Effector memory CD4-positive, alpha-beta T cell (primary cell): ENCODE data around the gene FRY.

Experiments
- DNase-seq, 3 donors: peaks; one replicate each; pipeline ENCODE4 v3.0.0-alpha.2; 2020
- H3K27ac ChIP-seq: 2 replicates; pipeline ENCODE4 v1.7.0; 2013; ENCODE audit warnings: mild to moderate bottlenecking, low read length, moderate library complexity; ENCODE audit not compliant: insufficient read depth, poor library complexity, severe bottlenecking
- H3K27me3 ChIP-seq: replicated peaks from 2 replicates; pipeline ENCODE4 v1.7.0; 2013; ENCODE audit warnings: mild to moderate bottlenecking, low read length; ENCODE audit not compliant: insufficient read depth, control insufficient read depth, poor library complexity, severe bottlenecking
- H3K36me3 ChIP-seq: 2 replicates; pipeline ENCODE4 v1.7.0; 2013; ENCODE audit warnings: mild to moderate bottlenecking, low read length, moderate library complexity; ENCODE audit not compliant: control insufficient read depth, insufficient read depth
- H3K4me1 ChIP-seq: 2 replicates; pipeline ENCODE4 v1.7.0; 2013; ENCODE audit warnings: low read length, mild to moderate bottlenecking; ENCODE audit not compliant: control insufficient read depth, insufficient read depth, poor library complexity, severe bottlenecking
- H3K4me3 ChIP-seq: 2 replicates; pipeline ENCODE4 v1.7.0; 2013; ENCODE audit warnings: low read length, low read depth, mild to moderate bottlenecking; ENCODE audit not compliant: insufficient read depth, poor library complexity, severe bottlenecking
- H3K9me3 ChIP-seq: 2 replicates; pipeline ENCODE4 v1.7.0; 2013; ENCODE audit warnings: mild to moderate bottlenecking, low read length, moderate library complexity; ENCODE audit not compliant: control insufficient read depth

The FRY gene

DNA sequence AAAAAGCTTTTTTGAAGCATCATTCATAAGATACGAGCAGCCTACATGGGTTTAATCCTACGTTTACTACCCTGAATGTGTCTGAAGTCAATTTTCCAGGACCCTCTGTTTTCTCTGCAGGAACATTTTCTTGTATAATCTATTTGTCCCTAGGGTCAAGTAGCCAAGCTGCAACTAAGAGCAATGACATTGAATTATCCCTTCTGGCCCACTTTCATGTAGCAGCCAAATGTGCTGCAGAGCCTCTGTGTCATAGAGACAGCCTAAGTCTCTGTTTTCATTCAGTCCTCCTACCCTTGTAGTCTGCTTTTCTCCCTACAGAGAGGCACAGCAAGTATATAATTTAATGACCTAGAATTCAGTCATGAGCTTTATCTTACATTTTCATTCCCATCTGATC lies 201.5 kb downstream of the FRY start:
- DNase-seq: no peak
- no peaks in the 10 kb centered on the region for H3K9me3 ChIP-seq
- H3K27ac ChIP-seq: no peak overlapping the region
- H3K27me3 ChIP-seq: no peaks in the 10 kb centered on the region
- no peak overlapping the region for H3K4me3 ChIP-seq
- H3K36me3 ChIP-seq: peaks cover 22% of the 10 kb centered on the region
- H3K4me1 ChIP-seq: peaks cover 2% of the 10 kb centered on the region

DNA sequence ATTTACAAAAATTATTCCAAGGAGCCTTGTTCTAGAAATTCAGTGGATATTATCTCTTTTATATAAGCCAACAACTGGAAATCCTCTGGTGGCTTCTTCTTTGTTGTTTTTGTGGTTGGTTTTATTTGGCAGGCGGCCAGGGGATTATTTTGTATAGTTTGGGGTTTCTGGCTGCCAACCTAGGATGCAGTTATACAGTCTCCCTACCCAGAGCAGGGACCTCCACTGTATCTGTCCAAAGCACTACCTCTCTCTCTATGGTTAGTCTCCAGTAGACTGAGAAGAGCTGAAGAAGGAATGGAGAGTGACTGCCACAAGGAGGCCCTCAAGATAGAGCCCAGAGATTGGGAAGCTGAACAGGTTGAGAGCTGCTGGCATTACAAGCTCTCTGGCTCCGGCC lies 203.3 kb downstream of the FRY start:
- no peaks in the 10 kb centered on the region for H3K27me3 ChIP-seq
- no peaks in the 10 kb centered on the region for H3K9me3 ChIP-seq
- no peak overlapping the region for H3K4me3 ChIP-seq
- H3K27ac ChIP-seq: no peak overlapping the region
- H3K36me3 ChIP-seq: peaks cover 25% of the 10 kb centered on the region
- peaks cover 2% of the 10 kb centered on the region for H3K4me1 ChIP-seq
- no peak for DNase-seq

DNA sequence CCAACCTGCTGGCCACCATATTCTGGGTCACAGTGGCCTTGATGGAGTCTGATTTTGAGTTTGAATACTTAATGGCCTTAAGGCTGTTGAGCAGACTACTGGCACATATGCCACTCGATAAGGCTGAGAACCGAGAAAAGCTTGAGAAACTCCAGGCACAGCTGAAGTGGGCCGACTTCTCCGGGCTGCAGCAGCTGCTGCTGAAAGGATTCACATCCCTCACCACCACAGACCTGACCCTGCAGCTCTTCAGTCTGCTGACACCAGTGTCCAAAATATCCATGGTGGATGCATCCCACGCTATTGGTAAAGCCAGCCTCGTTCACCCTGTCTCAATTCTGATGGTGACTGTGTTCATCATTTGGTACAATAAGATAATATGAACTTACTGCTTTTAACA lies 206.1 kb downstream of the FRY start:
- Histone ChIP-seq H3K27ac (no peak overlapping the region), H3K4me1 (peaks cover 2% of the 10 kb centered on the region), H3K9me3 (no peaks in the 10 kb centered on the region), H3K27me3 (no peaks in the 10 kb centered on the region), H3K36me3 (peaks cover 26% of the 10 kb centered on the region), H3K4me3 (no peak overlapping the region)
- no peak for DNase-seq

DNA sequence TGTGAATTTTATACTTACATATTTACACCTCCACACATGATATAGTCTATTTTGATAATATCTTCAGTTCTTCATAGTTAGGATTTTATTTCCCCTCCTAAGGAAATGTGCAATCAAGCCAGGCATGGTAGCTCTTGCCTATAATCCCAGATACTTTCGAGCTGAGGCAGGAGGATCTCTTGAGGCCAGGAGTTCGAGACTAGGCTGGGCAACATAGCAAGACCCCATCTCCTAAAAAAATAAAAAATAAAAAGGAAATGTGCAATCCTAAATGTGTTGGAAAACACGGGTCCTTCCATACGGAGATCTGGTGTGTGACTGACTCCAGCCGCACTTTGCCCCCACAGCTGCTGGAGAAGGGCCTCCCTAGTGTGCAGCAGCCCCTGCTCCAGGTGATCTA lies 212.1 kb downstream of the FRY start:
- no peak for DNase-seq
- Histone ChIP-seq H3K9me3 (no peaks in the 10 kb centered on the region), H3K4me3 (no peak overlapping the region), H3K27me3 (no peaks in the 10 kb centered on the region), H3K36me3 (peaks cover 16% of the 10 kb centered on the region), H3K4me1 (no peaks in the 10 kb centered on the region), H3K27ac (no peak overlapping the region)

DNA sequence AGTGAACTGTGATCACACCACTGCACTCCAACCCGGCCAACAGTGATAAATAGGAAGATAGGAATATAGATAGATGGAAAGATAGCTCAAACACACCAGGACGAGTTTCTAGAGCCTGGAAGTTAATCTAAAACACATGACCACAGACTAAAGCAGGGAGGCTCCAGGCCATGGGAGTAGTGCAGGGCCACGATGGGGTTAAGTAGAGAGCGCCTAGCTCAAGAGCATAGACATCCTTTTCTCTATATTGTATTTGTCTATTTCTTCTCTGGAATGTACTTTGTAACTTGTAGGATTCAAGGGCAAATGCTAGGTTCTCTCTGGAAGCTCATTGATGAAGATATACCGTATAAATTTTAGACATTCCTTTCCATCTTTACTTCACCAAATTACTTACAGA lies 214.0 kb downstream of the FRY start:
- H3K9me3 ChIP-seq: no peaks in the 10 kb centered on the region
- H3K4me3 ChIP-seq: no peak overlapping the region
- H3K27me3 ChIP-seq: no peaks in the 10 kb centered on the region
- DNase-seq: no peak
- H3K27ac ChIP-seq: no peak overlapping the region
- peaks cover 10% of the 10 kb centered on the region for H3K36me3 ChIP-seq
- no peaks in the 10 kb centered on the region for H3K4me1 ChIP-seq

DNA sequence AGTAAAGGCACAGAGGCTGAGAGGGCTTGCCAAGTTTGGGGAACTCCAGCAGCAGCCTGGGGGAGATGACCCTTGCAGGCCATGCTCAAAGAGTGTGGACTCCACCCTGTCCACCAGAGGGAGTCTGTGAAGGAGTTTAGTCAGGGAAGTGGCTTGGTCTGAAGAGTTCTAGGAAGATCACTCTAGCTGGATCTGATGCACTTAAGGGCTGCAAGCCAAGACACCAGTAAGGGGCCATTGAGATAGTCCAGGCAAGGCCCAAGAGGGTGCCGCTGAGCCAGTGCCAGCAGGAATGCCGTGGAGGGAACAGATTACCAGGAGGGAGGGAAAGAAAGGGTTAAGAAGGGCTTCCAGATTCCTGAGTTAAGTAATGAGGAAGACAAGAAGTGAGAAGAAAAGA lies 214.9 kb downstream of the FRY start:
- Histone ChIP-seq H3K36me3 (peaks cover 6% of the 10 kb centered on the region), H3K9me3 (no peaks in the 10 kb centered on the region), H3K27me3 (no peaks in the 10 kb centered on the region), H3K4me1 (no peaks in the 10 kb centered on the region), H3K4me3 (no peak overlapping the region), H3K27ac (no peak overlapping the region)
- no peak for DNase-seq

DNA sequence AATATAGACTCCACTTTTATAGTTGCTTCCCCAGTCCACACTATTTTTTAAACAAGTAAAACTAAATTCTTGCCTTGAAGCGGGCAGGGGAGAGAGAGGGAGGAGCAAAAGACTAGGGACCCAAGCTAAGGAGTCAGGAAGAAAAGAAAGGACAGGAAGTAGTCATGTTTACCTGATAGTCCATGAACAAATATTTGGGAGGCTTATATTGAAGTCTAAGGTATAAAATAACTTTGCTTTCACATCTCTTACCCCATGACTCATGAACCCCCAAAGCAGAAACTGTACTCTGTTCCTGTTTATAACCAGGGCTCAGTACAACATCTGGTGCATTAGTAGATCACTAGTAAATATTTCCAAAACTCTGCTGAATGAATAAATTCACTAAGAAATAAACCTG lies 216.3 kb downstream of the FRY start:
- peaks cover 6% of the 10 kb centered on the region for H3K36me3 ChIP-seq
- no peaks in the 10 kb centered on the region for H3K27me3 ChIP-seq
- DNase-seq: no peak
- H3K27ac ChIP-seq: no peak overlapping the region
- no peaks in the 10 kb centered on the region for H3K9me3 ChIP-seq
- H3K4me3 ChIP-seq: no peak overlapping the region
- H3K4me1 ChIP-seq: no peaks in the 10 kb centered on the region

DNA sequence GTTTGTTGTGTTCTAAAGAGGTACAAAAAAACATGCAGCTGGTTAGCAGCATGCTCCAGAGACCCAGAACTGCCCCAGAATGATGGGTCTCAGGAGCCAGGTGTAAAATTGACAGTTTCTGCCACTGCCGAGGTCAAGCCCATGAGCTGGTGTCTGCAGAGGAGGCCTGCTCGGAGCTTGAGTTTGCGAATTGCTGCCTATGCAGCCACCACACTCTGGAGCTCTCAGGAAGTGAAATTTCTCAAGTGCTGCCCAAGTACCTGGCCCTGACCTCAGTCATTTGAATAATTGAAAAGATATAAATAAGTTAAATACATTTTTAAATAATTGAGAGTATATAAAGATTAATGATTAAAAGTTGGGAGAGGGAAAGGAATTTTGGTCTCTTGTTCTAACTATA lies 217.2 kb downstream of the FRY start:
- Histone ChIP-seq H3K36me3 (peaks cover 6% of the 10 kb centered on the region), H3K9me3 (no peaks in the 10 kb centered on the region), H3K27ac (no peak overlapping the region), H3K4me1 (no peaks in the 10 kb centered on the region), H3K27me3 (no peaks in the 10 kb centered on the region), H3K4me3 (no peak overlapping the region)
- no peak for DNase-seq

DNA sequence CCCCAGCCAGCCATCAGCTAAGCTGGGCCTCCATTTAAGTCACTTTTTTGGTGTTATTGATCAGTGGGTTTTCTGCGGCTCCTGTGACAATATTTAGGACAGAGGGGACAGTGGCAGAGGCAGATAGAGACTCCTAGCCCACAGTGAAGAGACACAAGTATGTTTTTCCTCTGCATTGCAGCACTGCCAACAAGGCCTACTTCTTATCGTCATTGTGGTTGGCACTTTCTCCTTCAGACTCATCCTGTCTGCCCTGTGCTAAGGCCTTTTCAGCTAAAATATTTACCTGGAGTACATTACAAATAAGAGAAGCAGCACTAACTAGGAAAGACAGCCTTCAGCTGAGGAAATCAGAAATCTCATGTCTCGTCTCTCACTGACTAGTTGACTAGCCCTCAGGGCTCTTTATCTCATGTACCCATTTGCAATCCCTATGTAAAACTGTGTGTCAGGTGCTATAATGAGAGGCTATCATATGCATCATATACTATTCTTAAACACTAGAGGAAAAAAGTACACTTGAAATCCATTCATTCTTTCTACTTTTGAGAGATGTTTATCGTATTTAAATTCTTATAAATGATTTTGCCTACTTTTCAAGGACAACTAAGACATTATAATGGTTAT lies 221.4 kb downstream of the FRY start:
- no peak for DNase-seq
- peaks cover 11% of the 10 kb centered on the region for H3K36me3 ChIP-seq

DNA sequence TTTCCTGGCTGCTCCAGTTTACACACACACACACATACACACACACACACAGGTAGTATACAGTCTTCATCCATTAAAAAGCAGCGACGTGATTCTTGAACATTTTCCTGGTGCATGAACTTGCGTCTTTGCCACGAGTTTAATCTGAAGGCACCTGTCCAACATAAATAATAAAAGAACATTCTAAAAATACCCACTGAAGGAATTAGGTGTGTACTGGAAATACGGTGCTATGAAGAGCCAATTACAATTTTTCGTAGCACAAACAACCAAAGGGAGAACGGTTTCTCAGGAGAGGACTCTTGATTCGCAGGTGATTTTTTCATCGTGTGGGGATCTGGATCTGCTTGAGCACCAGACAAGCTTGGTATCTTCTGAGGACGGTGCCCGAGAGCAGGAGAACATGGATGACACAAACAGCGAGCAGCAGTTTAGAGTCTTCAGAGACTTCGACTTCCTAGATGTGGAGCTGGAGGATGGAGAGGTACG lies 222.4 kb downstream of the FRY start:
- Histone ChIP-seq H3K36me3 (peaks cover 11% of the 10 kb centered on the region), H3K4me1 (no peaks in the 10 kb centered on the region), H3K9me3 (no peaks in the 10 kb centered on the region), H3K27me3 (no peaks in the 10 kb centered on the region), H3K27ac (no peak overlapping the region), H3K4me3 (no peak overlapping the region)
- no peak for DNase-seq

More for the DNA sequence above, 221.4 kb downstream of the FRY start:
- no peaks in the 10 kb centered on the region for H3K9me3 ChIP-seq
- no peak overlapping the region for H3K27ac ChIP-seq
- H3K27me3 ChIP-seq: no peaks in the 10 kb centered on the region
- H3K4me3 ChIP-seq: no peak overlapping the region
- no peaks in the 10 kb centered on the region for H3K4me1 ChIP-seq
